NOMO-1 treated with dmso at 0.1 percent for 144 hours (cell line): ENCODE data around the gene FAM229A.

Experiments
- DNase-seq: peaks from one replicate; lab custom pipeline; 2025; ENCODE audit not compliant: unreplicated experiment; lab: John Stamatoyannopoulos, UW

FAM229A gene

GRCh38 chr1:32332290-32333079, 29.8 kb downstream of the FAM229A start:
- DNase-seq, result no peak

- DNase-seq, result no peak
Measured at GRCh38 chr1:32331549-32331948, 30.7 kb downstream of the FAM229A start.

GRCh38 chr1:32330558-32331151, 31.6 kb downstream of the FAM229A start:
- DNase-seq, result no peak

- no peak for DNase-seq
Measured at GRCh38 chr1:32329931-32330466, 32.3 kb downstream of the FAM229A start.

GRCh38 chr1:32327204-32327603, 35.1 kb downstream of the FAM229A start:
- no peak for DNase-seq

GRCh38 chr1:32321712-32322291, 40.5 kb downstream of the FAM229A start:
- no peak for DNase-seq

GRCh38 chr1:32318127-32318869, 44.0 kb downstream of the FAM229A start:
- no peak for DNase-seq

GRCh38 chr1:32316903-32317277, 45.4 kb downstream of the FAM229A start:
- DNase-seq, result no peak

GRCh38 chr1:32311709-32312393, 50.4 kb downstream of the FAM229A start:
- DNase-seq, result no peak
